ENCODE measurements around the gene PRPF40A. TPM values are rescaled to one million over a fixed set of nuclear protein-coding genes. Genes with fewer than 3 reads are reported as not detected.
A peak's percentile ranks its signal among the peaks of the same experiment; 100 is the strongest.

Gene PRPF40A
- total and polyA plus RNA-seq, 9 of the 15 experiments (the other 6 are each of a cell fraction or from before 2014, with no cell fraction given): 168 to 304 (median 264) TPM

DNA sequence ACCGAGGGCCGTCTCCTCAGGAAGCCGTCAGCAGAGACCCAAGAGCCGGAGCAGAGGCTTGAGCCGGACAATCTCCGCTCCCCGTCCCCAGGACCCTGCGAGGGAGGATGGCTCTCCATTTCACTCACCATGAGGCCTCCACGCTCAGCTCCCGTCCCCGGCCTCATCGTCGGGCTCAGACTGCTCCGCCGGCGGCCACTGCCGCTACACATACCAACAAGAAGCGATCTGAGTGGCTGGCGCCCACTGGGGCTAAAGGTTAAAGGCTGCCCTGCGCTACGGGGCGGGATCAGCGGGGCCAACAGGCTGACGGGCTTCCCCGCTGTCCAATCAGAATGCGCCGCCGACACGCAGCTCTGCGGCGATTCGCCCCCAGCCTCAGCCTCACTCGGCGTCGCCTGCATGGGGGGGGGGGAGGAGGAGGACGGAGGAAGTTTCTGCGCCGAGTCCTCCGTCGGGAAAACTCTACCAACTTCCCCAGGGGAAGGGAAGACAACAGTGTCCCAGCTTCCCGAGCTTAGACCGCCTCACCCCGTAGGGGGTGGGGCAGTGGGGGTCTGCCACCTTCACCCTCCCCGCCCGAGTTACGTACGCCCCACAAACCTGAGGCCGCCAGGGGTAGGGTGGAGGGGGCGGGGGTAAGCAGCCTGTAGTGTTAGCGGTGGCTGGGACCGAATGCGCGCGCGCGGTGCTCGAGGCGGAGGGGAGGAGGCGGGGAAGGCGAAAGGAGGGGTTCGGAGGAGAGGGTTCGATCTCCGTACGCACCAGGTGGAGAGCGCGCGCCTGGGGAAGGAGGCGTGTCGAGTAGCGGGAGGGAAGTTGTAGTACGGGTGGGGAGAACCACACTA, at the start of gene PRPF40A (continued):
- TF ChIP-seq, protein P1, sequence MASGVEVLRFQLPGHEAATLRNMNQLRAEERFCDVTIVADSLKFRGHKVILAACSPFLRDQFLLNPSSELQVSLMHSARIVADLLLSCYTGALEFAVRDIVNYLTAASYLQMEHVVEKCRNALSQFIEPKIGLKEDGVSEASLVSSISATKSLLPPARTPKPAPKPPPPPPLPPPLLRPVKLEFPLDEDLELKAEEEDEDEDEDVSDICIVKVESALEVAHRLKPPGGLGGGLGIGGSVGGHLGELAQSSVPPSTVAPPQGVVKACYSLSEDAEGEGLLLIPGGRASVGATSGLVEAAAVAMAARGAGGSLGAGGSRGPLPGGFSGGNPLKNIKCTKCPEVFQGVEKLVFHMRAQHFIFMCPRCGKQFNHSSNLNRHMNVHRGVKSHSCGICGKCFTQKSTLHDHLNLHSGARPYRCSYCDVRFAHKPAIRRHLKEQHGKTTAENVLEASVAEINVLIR (CRISPR knock-in tag; IDR thresholded peaks at IDR 0.05): peak; percentile 91
- TF ChIP-seq THRAP3 (IDR thresholded peaks at IDR 0.05; ENCODE audit: borderline replicate concordance) (no peak), DMBX1 (CRISPR knock-in tag; IDR thresholded peaks at IDR 0.05; ENCODE audit: borderline replicate concordance) (no peak), MYBL2 (IDR thresholded peaks at IDR 0.05; ENCODE audit: low read depth) (no peak), MYBL2 (CRISPR knock-in tag; IDR thresholded peaks at IDR 0.05; ENCODE audit: borderline replicate concordance) (no peak), ZNF263 (CRISPR knock-in tag; IDR thresholded peaks at IDR 0.05; ENCODE audit: borderline replicate concordance) (peak; percentile 89), ADNP (tag; IDR thresholded peaks at IDR 0.05) (no peak), BRD4 (IDR thresholded peaks at IDR 0.05) (peak; percentile 89), ZFP30 (CRISPR knock-in tag; IDR thresholded peaks at IDR 0.05; ENCODE audit: borderline replicate concordance) (no peak), ZNF589 (CRISPR knock-in tag; IDR thresholded peaks at IDR 0.05; ENCODE audit: low read depth) (no peak; the same call in 1 of the 2 replicates), ZNF184 (CRISPR knock-in tag; IDR thresholded peaks at IDR 0.05) (no peak), ZNF583 (CRISPR knock-in tag; IDR thresholded peaks at IDR 0.05) (0 out of 2 replicates have a peak, but pooled peaks have one; percentile 6), ZKSCAN3 (CRISPR knock-in tag; IDR thresholded peaks at IDR 0.05) (no peak), NONO (IDR thresholded peaks at IDR 0.05; ENCODE audit: low read depth in 2 of 2, low read length in 1 of 2) (peak in 1 of 2 experiments; percentile 76; a peak in 1 of 4 replicates), ZFX (CRISPR knock-in tag; IDR thresholded peaks at IDR 0.05) (peak; percentile 97), PYGO2 (tag; IDR thresholded peaks at IDR 0.05) (no peak), MYC (IDR thresholded peaks at IDR 0.05; ENCODE audit: low read depth, low read length) (peak; percentile 96), MYC (CRISPR knock-in tag; IDR thresholded peaks at IDR 0.05; ENCODE audit: borderline replicate concordance, low read depth) (no peak), EHMT2 (IDR thresholded peaks at IDR 0.05) (no peak)
- TF ChIP-seq, protein P2, sequence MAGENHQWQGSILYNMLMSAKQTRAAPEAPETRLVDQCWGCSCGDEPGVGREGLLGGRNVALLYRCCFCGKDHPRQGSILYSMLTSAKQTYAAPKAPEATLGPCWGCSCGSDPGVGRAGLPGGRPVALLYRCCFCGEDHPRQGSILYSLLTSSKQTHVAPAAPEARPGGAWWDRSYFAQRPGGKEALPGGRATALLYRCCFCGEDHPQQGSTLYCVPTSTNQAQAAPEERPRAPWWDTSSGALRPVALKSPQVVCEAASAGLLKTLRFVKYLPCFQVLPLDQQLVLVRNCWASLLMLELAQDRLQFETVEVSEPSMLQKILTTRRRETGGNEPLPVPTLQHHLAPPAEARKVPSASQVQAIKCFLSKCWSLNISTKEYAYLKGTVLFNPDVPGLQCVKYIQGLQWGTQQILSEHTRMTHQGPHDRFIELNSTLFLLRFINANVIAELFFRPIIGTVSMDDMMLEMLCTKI (IDR thresholded peaks at IDR 0.05; ENCODE audit: partially characterized antibody): no peak
- TF ChIP-seq, protein P3, sequence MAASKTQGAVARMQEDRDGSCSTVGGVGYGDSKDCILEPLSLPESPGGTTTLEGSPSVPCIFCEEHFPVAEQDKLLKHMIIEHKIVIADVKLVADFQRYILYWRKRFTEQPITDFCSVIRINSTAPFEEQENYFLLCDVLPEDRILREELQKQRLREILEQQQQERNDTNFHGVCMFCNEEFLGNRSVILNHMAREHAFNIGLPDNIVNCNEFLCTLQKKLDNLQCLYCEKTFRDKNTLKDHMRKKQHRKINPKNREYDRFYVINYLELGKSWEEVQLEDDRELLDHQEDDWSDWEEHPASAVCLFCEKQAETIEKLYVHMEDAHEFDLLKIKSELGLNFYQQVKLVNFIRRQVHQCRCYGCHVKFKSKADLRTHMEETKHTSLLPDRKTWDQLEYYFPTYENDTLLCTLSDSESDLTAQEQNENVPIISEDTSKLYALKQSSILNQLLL (CRISPR knock-in tag; IDR thresholded peaks at IDR 0.05; ENCODE audit: borderline replicate concordance): no peak
